DOHH2 (cell line): Measurements from ENCODE around the gene ODAD3.

ENCODE experiments used
- H3F3A ChIP-seq: fragments of 200-600 bp; sonication (generic), shearing (Covaris generic); 2 replicates; pipeline ENCODE4 v1.6.0; 2016; ENCODE audit warnings: antibody characterized with exemption, mild to moderate bottlenecking; ENCODE audit not compliant: control insufficient read depth, insufficient read depth
- H3K27ac ChIP-seq: fragments of 200-600 bp; sonication (generic); 2 replicates; pipeline ENCODE4 v1.5.1; 2014; ENCODE audit warnings: low read depth, mild to moderate bottlenecking, low read length, moderate library complexity
- H3K27me3 ChIP-seq: fragments of 200-600 bp; sonication (generic); 2 replicates; pipeline ENCODE4 v1.6.1; 2014; ENCODE audit warnings: mild to moderate bottlenecking, low read length, mixed read lengths; ENCODE audit not compliant: control insufficient read depth
- H3K36me3 ChIP-seq: fragments of 200-600 bp; sonication (generic); 2 replicates; pipeline ENCODE4 v1.6.1; 2014; ENCODE audit warnings: mild to moderate bottlenecking, low read length, moderate library complexity, mixed read lengths; ENCODE audit not compliant: control insufficient read depth
- H3K4me1 ChIP-seq: fragments of 200-600 bp; sonication (generic); 2 replicates; pipeline ENCODE4 v1.6.1; 2014; ENCODE audit warnings: mild to moderate bottlenecking, low read length, mixed read lengths; ENCODE audit not compliant: control insufficient read depth
- H3K4me2 ChIP-seq: fragments of 200-600 bp; sonication (generic); 2 replicates; pipeline ENCODE4 v1.6.0; 2014; ENCODE audit warnings: mild to moderate bottlenecking, low read length, moderate library complexity
- H3K4me3 ChIP-seq: fragments of 200-600 bp; sonication (generic); 2 replicates; pipeline ENCODE4 v1.5.1; 2014; ENCODE audit warnings: mild to moderate bottlenecking, low read length, mixed read lengths
- H3K79me2 ChIP-seq: fragments of 200-600 bp; sonication (generic); 2 replicates; pipeline ENCODE4 v1.6.1; 2014; ENCODE audit warnings: mild to moderate bottlenecking, low read length, mixed read lengths; ENCODE audit not compliant: control insufficient read depth
- H3K9me2 ChIP-seq: fragments of 200-600 bp; sonication (generic); replicated peaks from 2 replicates; pipeline ENCODE4 v1.6.1; 2014; ENCODE audit warnings: mild to moderate bottlenecking, low read length, mixed read lengths; ENCODE audit not compliant: control insufficient read depth
- H3K9me3 ChIP-seq: fragments of 200-600 bp; sonication (generic); 2 replicates; pipeline ENCODE4 v1.6.1; 2014; ENCODE audit warnings: antibody characterized with exemption, low read length, mixed read lengths; ENCODE audit not compliant: control insufficient read depth, insufficient read depth
- H4K20me1 ChIP-seq: fragments of 200-600 bp; sonication (generic); 2 replicates; pipeline ENCODE4 v1.6.0; 2014; ENCODE audit warnings: low read depth, mild to moderate bottlenecking, antibody characterized with exemption, low read length, moderate library complexity; ENCODE audit not compliant: control insufficient read depth, insufficient read depth
- EZH2phosphoT487 ChIP-seq: fragments of 200-600 bp; sonication (generic); IDR thresholded peaks from 2 replicates; pipeline ENCODE4 v1.6.1; 2017; ENCODE audit warnings: borderline replicate concordance, mild to moderate bottlenecking, antibody characterized with exemption, low read length, moderate library complexity, mixed read lengths
- TF ChIP-seq, protein P1 (sequence below): fragments of 200-600 bp; sonication (generic); IDR thresholded peaks from one replicate; pipeline ENCODE4 v1.5.1; 2014; ENCODE audit warnings: antibody characterized with exemption, mild to moderate bottlenecking, low read depth, low read length; ENCODE audit not compliant: poor library complexity, severe bottlenecking

ODAD3 gene

DNA sequence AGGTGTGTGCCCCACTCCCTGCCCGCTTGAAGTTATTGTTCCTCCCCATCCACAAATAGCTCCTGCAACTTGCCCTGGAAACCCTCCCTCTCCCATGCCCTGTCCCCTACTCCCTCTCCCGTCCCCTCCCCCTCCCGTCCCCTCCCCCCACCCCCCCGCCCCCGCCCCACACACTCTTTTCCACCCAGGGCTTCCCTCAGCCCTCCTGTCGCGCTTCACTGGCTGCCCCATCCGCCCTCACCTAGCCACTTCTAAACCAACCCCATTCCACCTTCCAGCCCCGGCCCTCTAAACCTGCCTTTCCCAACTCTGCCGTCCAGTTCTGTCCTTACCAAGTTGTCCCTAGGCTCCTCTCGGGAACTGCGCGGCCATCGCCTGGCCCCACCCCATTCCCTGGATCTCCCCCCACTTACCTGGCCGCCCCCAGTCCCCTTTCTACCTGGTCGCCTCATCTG is 16.8 kb downstream of the ODAD3 start:
- Histone ChIP-seq H3K4me3 (peak overlapping the region; percentile 65), H3K36me3 (no peaks in the 10 kb centered on the region), H4K20me1 (no peaks in the 10 kb centered on the region), H3K27ac (no peak overlapping the region), H3K9me3 (no peaks in the 10 kb centered on the region), H3F3A (no peaks in the 10 kb centered on the region; the same call in 1 of the 2 replicates), H3K9me2 (no peaks in the 10 kb centered on the region), H3K79me2 (no peaks in the 10 kb centered on the region), H3K27me3 (peaks cover 40% of the 10 kb centered on the region), H3K4me2 (peak overlapping the region; percentile 82), H3K4me1 (peaks cover 43% of the 10 kb centered on the region)
- TF ChIP-seq EZH2phosphoT487, result no peak
- TF ChIP-seq, protein P1, sequence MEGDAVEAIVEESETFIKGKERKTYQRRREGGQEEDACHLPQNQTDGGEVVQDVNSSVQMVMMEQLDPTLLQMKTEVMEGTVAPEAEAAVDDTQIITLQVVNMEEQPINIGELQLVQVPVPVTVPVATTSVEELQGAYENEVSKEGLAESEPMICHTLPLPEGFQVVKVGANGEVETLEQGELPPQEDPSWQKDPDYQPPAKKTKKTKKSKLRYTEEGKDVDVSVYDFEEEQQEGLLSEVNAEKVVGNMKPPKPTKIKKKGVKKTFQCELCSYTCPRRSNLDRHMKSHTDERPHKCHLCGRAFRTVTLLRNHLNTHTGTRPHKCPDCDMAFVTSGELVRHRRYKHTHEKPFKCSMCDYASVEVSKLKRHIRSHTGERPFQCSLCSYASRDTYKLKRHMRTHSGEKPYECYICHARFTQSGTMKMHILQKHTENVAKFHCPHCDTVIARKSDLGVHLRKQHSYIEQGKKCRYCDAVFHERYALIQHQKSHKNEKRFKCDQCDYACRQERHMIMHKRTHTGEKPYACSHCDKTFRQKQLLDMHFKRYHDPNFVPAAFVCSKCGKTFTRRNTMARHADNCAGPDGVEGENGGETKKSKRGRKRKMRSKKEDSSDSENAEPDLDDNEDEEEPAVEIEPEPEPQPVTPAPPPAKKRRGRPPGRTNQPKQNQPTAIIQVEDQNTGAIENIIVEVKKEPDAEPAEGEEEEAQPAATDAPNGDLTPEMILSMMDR, result no peak

DNA sequence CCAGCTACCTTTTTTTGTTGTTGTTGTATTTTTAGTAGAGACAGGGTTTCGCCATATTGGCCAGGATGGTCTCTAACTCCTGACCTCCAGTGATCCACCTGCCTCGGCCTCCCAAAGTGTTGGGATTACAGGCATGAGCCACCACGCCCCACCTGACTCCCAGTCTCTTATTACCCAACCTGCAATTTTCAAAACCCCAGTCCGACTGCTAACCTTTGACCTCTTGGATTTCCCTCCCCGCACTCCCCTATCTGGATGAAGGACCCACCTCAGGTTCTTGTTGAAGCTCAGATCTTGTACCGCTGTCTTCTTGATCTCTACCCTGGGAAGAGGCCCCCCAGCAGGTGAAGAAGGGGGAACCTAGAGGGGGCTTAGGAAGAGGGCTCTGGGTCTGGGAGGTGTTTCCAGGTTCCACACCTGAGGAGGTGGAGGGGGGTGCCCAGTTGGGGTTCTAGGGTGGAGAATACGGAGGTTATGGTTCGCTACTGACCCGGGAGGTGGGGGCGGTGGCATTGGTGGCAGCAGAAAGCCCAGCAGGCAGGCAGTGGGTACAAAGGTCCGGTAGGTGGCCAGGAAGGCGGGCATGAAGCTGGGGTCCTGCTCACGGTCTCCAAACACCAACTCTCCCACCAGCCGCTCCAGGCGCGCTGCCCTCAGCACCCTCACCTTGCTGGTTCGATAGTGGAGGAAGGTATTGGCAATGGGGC is 18.4 kb downstream of the ODAD3 start:
- no peaks in the 10 kb centered on the region for H3F3A ChIP-seq
- H4K20me1 ChIP-seq, result no peaks in the 10 kb centered on the region
- H3K27ac ChIP-seq, result no peak overlapping the region
- no peak overlapping the region for H3K4me2 ChIP-seq
- no peak for TF ChIP-seq EZH2phosphoT487
- TF ChIP-seq, protein P1, result no peak
- peaks cover 30% of the 10 kb centered on the region for H3K27me3 ChIP-seq
- no peak overlapping the region for H3K4me3 ChIP-seq
- H3K4me1 ChIP-seq, result peaks cover 27% of the 10 kb centered on the region
- H3K9me3 ChIP-seq, result no peaks in the 10 kb centered on the region
- no peaks in the 10 kb centered on the region for H3K9me2 ChIP-seq
- H3K79me2 ChIP-seq, result no peaks in the 10 kb centered on the region
- H3K36me3 ChIP-seq, result no peaks in the 10 kb centered on the region

DNA sequence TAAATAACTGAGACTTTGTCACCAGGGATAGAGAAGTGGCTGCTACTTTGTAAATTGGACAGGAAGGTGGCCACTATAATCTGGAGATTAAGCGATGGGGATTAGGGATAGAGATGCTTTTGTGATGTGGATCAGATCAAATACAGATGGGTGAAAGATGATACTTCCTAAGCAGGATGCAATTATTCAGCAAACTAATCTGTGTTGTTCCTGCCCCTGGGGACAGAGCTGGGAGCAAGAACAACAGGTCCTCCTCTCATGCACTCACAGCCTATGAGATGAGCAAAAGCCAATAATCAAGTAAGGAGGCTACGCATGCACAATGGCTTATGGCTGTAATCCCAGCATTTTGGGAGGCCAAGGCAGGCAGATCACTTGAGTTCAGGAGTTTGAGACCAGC is 20.4 kb downstream of the ODAD3 start:
- H3F3A ChIP-seq, result no peaks in the 10 kb centered on the region
- H3K4me1 ChIP-seq, result peaks cover 13% of the 10 kb centered on the region
- TF ChIP-seq, protein P1, result no peak
- no peak for TF ChIP-seq EZH2phosphoT487
- H3K4me2 ChIP-seq, result no peak overlapping the region
- H4K20me1 ChIP-seq, result no peaks in the 10 kb centered on the region
- H3K9me2 ChIP-seq, result no peaks in the 10 kb centered on the region
- H3K36me3 ChIP-seq, result no peaks in the 10 kb centered on the region
- no peaks in the 10 kb centered on the region for H3K9me3 ChIP-seq
- peaks cover 13% of the 10 kb centered on the region for H3K27me3 ChIP-seq
- H3K79me2 ChIP-seq, result no peaks in the 10 kb centered on the region
- H3K4me3 ChIP-seq, result no peak overlapping the region
- H3K27ac ChIP-seq, result no peak overlapping the region
